GM10266 (cell line): Measurements from ENCODE around the gene ZHX3.

Experiments
- DNase-seq: peaks from one replicate; pipeline ENCODE4 v3.0.0; 2012; ENCODE audit errors: extremely low spot score
- TF ChIP-seq, protein P1 (sequence below): IDR thresholded peaks from 2 replicates; pipeline ENCODE4 v1.5.1; 2012; ENCODE audit warnings: mild to moderate bottlenecking, low read depth; ENCODE audit not compliant: control insufficient read depth, insufficient read depth; ENCODE audit errors: missing control alignments

Gene ZHX3

DNA sequence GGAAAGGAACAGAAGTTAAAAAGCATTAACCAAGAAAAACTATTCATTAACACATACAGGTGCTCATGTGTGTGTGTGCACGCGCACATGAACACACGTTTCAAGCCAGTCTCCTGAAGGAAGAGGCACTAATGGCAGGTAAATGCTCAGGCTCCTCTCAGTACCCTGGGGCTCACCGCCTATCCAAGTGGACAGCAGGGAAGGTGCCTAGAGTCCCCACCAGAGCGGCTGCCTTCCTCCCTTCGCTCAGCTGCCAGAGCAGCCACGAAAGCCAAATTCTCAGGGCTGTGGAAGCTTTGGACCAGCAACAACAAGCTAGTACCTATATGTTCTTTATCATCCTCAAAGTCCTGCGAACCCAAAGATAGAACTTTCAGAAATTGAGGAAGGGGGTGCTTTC, 137.6 kb downstream of the ZHX3 start:
- TF ChIP-seq, protein P1, sequence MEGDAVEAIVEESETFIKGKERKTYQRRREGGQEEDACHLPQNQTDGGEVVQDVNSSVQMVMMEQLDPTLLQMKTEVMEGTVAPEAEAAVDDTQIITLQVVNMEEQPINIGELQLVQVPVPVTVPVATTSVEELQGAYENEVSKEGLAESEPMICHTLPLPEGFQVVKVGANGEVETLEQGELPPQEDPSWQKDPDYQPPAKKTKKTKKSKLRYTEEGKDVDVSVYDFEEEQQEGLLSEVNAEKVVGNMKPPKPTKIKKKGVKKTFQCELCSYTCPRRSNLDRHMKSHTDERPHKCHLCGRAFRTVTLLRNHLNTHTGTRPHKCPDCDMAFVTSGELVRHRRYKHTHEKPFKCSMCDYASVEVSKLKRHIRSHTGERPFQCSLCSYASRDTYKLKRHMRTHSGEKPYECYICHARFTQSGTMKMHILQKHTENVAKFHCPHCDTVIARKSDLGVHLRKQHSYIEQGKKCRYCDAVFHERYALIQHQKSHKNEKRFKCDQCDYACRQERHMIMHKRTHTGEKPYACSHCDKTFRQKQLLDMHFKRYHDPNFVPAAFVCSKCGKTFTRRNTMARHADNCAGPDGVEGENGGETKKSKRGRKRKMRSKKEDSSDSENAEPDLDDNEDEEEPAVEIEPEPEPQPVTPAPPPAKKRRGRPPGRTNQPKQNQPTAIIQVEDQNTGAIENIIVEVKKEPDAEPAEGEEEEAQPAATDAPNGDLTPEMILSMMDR, result no peak
- no peak for DNase-seq

DNA sequence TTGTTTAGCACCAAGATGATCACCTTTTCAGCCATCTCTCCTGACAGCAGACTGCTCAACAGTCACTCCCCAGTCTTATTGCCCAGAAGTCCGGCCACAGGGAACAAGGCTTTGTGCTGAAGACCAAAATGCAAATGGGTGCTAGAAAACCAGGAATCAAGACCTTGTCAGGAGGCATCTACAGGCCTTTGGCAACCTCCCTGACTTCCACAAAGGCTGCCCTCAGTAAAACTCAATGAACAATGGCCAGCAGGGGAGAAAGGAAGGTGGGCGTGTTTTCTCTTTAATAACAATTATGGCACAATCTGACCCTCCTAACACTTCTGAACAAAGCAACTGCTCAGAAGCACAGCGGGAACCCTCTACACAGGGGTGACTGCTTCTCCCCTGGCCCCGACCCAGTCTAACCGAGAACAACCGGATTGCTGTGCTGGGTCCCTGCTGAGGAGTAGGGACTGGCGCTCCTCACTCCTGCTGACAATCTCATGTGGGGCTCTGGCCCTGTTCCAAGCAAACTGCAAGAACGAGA, 138.6 kb downstream of the ZHX3 start:
- TF ChIP-seq, protein P1, result no peak
- DNase-seq, result no peak

DNA sequence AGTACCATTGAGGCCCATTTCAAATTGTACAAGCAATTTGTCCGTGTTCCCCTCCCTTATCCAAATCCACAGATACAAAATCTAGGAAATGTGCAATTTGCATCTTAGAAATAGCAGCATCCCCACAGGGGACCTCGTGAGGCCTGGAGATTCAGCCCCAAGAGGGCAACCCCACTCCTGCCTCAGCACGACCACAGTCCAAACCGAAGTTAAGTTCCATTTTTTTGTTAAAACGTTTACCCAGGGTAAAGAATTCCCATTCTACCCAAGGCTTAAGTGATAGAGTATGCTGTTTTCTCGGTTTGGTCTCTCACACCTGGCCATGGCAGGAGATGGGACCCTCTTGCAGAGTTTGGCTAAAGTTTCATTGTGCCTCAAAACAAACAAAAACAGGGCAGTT, 139.0 kb downstream of the ZHX3 start:
- TF ChIP-seq, protein P1, result no peak
- no peak for DNase-seq

DNA sequence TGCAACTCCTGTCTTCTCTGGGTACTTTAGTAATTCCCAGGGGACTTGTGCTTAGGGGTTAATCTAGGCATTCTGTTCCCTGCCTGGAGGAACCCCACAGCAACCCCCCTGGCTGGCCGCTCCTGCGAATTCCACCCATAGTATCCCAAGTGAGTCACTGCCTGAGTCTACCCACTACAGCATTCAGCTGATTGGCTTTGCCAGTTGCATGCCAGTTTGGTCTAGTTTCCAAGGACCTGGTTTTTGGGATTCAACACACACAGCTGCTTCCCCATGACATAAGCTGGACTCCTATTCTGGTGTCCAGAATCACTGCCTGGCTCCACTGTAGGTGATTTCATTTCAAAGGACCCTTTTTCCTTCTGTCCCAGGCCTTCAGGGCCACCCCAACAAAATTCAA, 139.9 kb downstream of the ZHX3 start:
- no peak for DNase-seq
- TF ChIP-seq, protein P1, result no peak

DNA sequence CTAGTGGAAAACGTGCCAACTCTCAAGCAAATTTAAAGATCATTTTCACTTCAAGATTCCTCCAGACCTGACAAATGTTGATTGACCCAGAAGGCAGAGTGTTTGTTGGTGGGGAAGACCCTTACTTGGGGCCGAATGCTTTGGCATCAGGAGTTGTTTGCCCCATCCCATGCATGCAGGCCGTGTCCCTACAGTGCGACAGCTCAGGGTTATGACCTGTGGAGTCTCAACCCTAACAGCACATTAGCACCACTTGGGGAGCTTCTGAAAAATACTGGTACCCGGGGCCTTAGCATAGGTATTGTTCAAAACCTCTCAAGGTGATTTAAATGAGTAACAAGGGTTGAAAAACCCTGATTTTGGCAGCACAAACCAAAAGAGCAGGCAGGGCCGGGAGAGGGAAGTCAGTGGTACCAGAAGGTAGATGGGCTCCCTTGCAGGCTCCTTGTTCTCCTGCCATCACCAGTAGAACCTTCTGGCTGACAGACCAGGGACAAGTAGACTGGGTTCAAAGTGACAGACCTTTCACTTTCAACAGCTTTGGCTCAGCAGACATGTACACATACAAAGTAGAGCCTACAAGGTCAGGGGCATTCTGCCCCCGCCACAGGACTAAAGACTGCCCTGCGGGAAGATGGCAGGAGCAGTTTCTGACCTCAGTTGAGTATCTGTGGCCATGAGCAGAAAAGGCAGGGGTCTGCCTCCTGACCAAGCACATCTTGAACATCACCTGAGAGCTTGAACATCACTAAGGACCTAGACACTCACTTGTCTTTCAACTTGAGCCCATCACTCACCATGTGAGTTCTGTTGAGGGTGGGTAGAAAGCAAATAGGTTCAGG, 140.6 kb downstream of the ZHX3 start:
- no peak for DNase-seq
- TF ChIP-seq, protein P1, result no peak

DNA sequence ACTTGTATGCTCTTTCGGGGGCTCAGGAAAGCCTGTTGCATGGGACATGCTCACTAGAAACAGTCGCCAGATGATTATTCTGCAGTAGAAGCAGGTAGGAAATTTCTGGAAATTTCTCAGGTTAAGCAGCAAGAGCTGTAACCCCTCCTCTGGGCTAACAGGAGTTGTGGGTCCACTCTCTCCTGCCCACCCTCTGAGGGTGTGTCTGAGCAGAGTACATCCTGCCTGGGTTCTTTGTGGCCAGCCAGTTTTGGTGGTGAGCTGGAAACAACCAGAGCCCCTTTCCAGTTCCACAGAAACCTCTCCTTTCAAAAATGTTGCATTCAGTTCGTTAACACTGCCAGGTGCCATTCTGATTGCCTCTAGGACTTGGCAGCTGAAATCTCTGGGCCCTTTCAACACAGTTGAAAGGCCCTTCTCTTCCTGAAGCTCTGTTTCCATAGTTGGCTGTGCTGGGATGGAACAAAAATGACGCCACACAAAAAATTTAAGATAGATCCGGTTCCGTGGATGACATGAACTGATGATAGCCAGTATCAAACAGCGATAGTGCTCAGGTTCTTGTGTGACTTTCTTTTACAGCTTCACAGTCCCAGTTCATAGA, 141.7 kb downstream of the ZHX3 start:
- no peak for DNase-seq
- TF ChIP-seq, protein P1, result no peak

DNA sequence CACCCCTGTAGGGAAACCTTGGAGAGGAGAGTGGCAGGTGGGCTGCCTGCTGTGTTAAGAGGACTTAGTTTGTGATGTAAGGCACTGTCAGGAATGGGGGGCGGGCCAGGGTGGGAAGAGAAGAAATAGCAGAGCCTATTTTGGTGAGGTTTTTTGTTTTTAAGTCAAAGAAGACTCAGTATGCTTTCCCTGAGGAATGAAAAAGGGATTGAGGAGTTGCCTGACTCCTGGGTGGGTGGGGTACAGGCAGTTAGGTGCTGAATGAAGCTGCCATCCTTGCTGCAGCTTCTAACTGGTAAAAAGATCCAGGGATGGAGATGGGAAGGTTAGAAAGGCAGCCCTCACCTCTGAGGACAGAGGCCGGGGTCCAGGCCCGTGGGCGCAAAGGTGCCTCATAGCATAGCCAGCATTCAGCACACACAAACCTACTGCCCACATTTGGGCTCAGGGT, 142.3 kb downstream of the ZHX3 start:
- DNase-seq, result no peak
- TF ChIP-seq, protein P1, result no peak
